Fibroblast of skin of scalp (primary cell): ENCODE measurements around the gene FGF9.

Experiments
- DNase-seq: peaks from one replicate; pipeline ENCODE4 v3.0.0-alpha.2; 2013

The FGF9 gene

GRCh38 chr13:21674490-21675009 lies 3.7 kb downstream of the FGF9 start:
- DNase-seq = no peak

- no peak for DNase-seq
These were observed 4.5 kb downstream of the FGF9 start for GRCh38 chr13:21675095-21675991.

GRCh38 chr13:21676611-21677021 lies 5.7 kb downstream of the FGF9 start:
- no peak for DNase-seq

- DNase-seq = no peak
These were observed 6.3 kb downstream of the FGF9 start for GRCh38 chr13:21677075-21677623.

GRCh38 chr13:21683034-21683733 lies 12.3 kb downstream of the FGF9 start:
- DNase-seq = peak; percentile 48

GRCh38 chr13:21684576-21684975 lies 13.7 kb downstream of the FGF9 start:
- DNase-seq = peak; percentile 17

- no peak for DNase-seq
These were observed 14.7 kb downstream of the FGF9 start for GRCh38 chr13:21685485-21686064.

GRCh38 chr13:21686751-21687391 lies 16.0 kb downstream of the FGF9 start:
- no peak for DNase-seq

- DNase-seq = no peak
These were observed 17.2 kb downstream of the FGF9 start for GRCh38 chr13:21688056-21688455.

- no peak for DNase-seq
These were observed 18.2 kb downstream of the FGF9 start for GRCh38 chr13:21689097-21689496.

- no peak for DNase-seq
These were observed 20.1 kb downstream of the FGF9 start for GRCh38 chr13:21690955-21691354.

GRCh38 chr13:21691500-21691899 lies 20.6 kb downstream of the FGF9 start:
- DNase-seq = no peak

GRCh38 chr13:21691928-21692327 lies 21.1 kb downstream of the FGF9 start:
- no peak for DNase-seq

- no peak for DNase-seq
These were observed 24.0 kb downstream of the FGF9 start for GRCh38 chr13:21694831-21695230.

GRCh38 chr13:21695546-21695945 lies 24.7 kb downstream of the FGF9 start:
- DNase-seq = no peak

- DNase-seq = no peak
These were observed 26.1 kb downstream of the FGF9 start for GRCh38 chr13:21696865-21697448.

- DNase-seq = no peak
These were observed 28.2 kb downstream of the FGF9 start for GRCh38 chr13:21698817-21699679.

- DNase-seq = no peak
These were observed 30.6 kb downstream of the FGF9 start for GRCh38 chr13:21701460-21701859.

- DNase-seq = no peak
These were observed 33.0 kb downstream of the FGF9 start for GRCh38 chr13:21703846-21704245.

GRCh38 chr13:21707586-21707985 lies 36.7 kb downstream of the FGF9 start:
- no peak for DNase-seq

GRCh38 chr13:21709697-21710096 lies 38.8 kb downstream of the FGF9 start:
- no peak for DNase-seq
